IMR-90 (cell line): ENCODE results near the gene RCC1. TPM values are rescaled to one million over a fixed set of nuclear protein-coding genes. Genes with fewer than 3 reads are reported as not detected.

Experiments used
- CEBPB ChIP-seq: IDR thresholded peaks from 2 replicates; pipeline ENCODE4 v1.6.1; 2012; ENCODE audit warnings: low read depth, low read length, improper control_type of control experiment
- MXI1 ChIP-seq: IDR thresholded peaks from 2 replicates; pipeline ENCODE4 v1.6.1; 2012; ENCODE audit warnings: low read depth, mild to moderate bottlenecking, low read length, moderate library complexity, borderline replicate concordance
- RCOR1 ChIP-seq: IDR thresholded peaks from 2 replicates; pipeline ENCODE4 v1.6.1; 2012; ENCODE audit warnings: mild to moderate bottlenecking, low read length, improper control_type of control experiment; ENCODE audit not compliant: insufficient replicate concordance
- SMC3 ChIP-seq: fragments of 150-350 bp; IDR thresholded peaks from 2 replicates; pipeline ENCODE4 v1.6.1; 2016; ENCODE audit warnings: low read depth, mild to moderate bottlenecking, antibody characterized with exemption, low read length, moderate library complexity
- USF2 ChIP-seq: fragments of 150-350 bp; IDR thresholded peaks from 2 replicates; pipeline ENCODE4 v1.6.1; 2017; ENCODE audit warnings: mild to moderate bottlenecking, antibody characterized with exemption, low read length, low read depth
- polyA plus RNA-seq, 3 experiments: library from polyadenylated mRNA; depleted of rRNA; stranded (reverse); fragments of >200 nt; gene quantifications; 2 replicates each; pipeline ENCODE4 v1.2.3, GENCODE V29; 2012; ENCODE audit warnings: low replicate concordance in 1 of 3
- total RNA-seq: library from RNA; depleted of rRNA; stranded (reverse); fragments of >200 nt; gene quantifications from 2 replicates; pipeline ENCODE4 v1.2.3, GENCODE V29; 2012

Gene RCC1
- total and polyA plus RNA-seq, 2 of the 4 experiments (the other 2 are of a cell fraction) = 33.2 to 43.9 TPM

GRCh38 chr1:28505406-28506187 is at the start of gene RCC1 (continued):
- TF ChIP-seq USF2 (no peak), SMC3 (no peak), CEBPB (no peak), RCOR1 (no peak), MXI1 (no peak)
